Measurements from ENCODE around the gene ERRFI1. TPM values are rescaled to one million over a fixed set of nuclear protein-coding genes. Genes with fewer than 3 reads are reported as not detected.

Gene ERRFI1
- total and polyA plus RNA-seq, 10 of the 15 experiments (the other 5 are each of a cell fraction or from before 2014, with no cell fraction given), result 0.90 to 6.5 (median 3.1) TPM

DNA sequence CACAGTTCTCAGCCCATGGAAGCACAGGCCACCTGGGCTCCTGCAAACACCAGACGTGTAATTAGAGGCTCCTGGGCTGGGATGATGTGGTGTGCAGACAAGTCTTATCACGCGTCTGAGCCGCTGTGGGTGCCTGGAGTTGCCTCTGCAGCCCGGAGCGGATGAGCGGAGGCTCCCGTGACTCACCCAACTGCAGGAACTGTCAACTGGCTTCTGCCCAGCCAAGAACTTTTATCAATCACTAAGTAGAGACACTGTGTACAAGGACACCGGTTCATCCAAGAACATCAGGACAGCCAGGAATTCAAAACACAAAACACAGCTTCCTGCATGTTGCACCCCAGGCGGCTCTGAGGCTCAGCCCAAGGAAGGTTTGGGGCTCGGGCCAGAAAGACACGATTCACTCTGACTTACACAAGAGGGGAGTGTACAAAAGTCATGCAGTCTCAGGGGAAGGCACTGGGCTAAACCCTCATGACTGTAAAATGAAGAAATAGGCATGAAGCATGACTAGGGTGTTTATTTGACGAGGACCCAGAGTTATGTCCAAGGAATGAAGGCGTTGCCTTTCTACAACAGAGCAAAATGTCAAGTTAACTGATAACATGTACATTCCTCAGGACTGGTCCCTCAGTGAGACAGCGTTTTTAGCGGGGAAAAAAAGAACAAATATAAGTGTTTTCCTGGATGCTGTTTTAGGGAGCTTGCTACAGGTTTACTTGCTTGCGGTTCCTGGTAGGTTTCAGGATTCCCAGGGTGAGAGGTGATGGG is 21.1 kb downstream of the ERRFI1 start:
- FAIRE-seq (no peak), ATAC-seq (no peak), DNase-seq (ENCODE audit: low read depth, low spot score) (no peak)
- intact Hi-C loops (cut with micrococcal nuclease; ENCODE audit: unreplicated experiment) (no loop called here), in situ Hi-C loops (cut with MboI) (no loop called here)
- Histone ChIP-seq H3K9ac (ENCODE audit: control insufficient read depth, insufficient read depth, low read length) (no peak overlapping the region), H3K4me1 (ENCODE audit: control insufficient read depth, insufficient read depth, low read length) (no peaks in the 10 kb centered on the region), H3K27ac (ENCODE audit: control insufficient read depth, insufficient read depth) (no peak overlapping the region), H3K36me3 (ENCODE audit: control insufficient read depth in 2 of 2, insufficient read depth in 2 of 2, low read length in 1 of 2) (no peaks in the 10 kb centered on the region), H3K4me3 (no peak overlapping the region), H3K4me2 (ENCODE audit: control insufficient read depth, insufficient read depth) (no peak overlapping the region), H2AFZ (ENCODE audit: control insufficient read depth, low read depth, low read length) (no peak overlapping the region), H3K27me3 (replicated peaks in 1 of 2; ENCODE audit: control insufficient read depth in 2 of 2, insufficient read depth in 2 of 2, low read length in 1 of 2) (no peaks in the 10 kb centered on the region), H3K9me3 (replicated peaks; ENCODE audit: control insufficient read depth, insufficient read depth, low read length) (no peaks in the 10 kb centered on the region), H4K20me1 (ENCODE audit: control insufficient read depth, insufficient read depth) (no peaks in the 10 kb centered on the region), H3K79me2 (ENCODE audit: control insufficient read depth, insufficient read depth, low read length) (no peaks in the 10 kb centered on the region)
- ChIA-PET POLR2A (interaction anchor here (0.6 kb wide), 1 partner anchor 311 kb away, joined by 4 read pairs; no protein-coding TSS in a partner anchor), SMC1A (ENCODE audit: uncharacterized antibody, unreplicated experiment) (interaction anchor here (0.6 to 1.9 kb wide), 2 partner anchors 11 to 26 kb away, joined by 3 to 4 read pairs; no protein-coding TSS in a partner anchor), RAD21 (ENCODE audit: unreplicated experiment) (no interaction called here), CTCF (interaction anchor here (1.2 to 1.3 kb wide), 2 partner anchors 14 to 29 kb away, joined by 4 to 5 read pairs; no protein-coding TSS in a partner anchor)
- 94% methylated on average over 16 of the region's 17 CpGs for WGBS (ENCODE audit: insufficient coverage, insufficient replicate concordance, low lambda C conversion rate, missing lambda C conversion rate)
- no TSS peak for BruUV-seq (replicated peaks)
- no peak for TF ChIP-seq NR2C1 (IDR thresholded peaks at IDR 0.05)
- no peak for TF ChIP-seq EGR1 (IDR thresholded peaks at IDR 0.05; ENCODE audit: borderline replicate concordance in 1 of 2, low read depth in 2 of 2, low read length in 2 of 2)
- TF ChIP-seq, protein P1, sequence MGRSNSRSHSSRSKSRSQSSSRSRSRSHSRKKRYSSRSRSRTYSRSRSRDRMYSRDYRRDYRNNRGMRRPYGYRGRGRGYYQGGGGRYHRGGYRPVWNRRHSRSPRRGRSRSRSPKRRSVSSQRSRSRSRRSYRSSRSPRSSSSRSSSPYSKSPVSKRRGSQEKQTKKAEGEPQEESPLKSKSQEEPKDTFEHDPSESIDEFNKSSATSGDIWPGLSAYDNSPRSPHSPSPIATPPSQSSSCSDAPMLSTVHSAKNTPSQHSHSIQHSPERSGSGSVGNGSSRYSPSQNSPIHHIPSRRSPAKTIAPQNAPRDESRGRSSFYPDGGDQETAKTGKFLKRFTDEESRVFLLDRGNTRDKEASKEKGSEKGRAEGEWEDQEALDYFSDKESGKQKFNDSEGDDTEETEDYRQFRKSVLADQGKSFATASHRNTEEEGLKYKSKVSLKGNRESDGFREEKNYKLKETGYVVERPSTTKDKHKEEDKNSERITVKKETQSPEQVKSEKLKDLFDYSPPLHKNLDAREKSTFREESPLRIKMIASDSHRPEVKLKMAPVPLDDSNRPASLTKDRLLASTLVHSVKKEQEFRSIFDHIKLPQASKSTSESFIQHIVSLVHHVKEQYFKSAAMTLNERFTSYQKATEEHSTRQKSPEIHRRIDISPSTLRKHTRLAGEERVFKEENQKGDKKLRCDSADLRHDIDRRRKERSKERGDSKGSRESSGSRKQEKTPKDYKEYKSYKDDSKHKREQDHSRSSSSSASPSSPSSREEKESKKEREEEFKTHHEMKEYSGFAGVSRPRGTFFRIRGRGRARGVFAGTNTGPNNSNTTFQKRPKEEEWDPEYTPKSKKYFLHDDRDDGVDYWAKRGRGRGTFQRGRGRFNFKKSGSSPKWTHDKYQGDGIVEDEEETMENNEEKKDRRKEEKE (IDR thresholded peaks at IDR 0.05), result no peak
- no peak for TF ChIP-seq SP1 (IDR thresholded peaks at IDR 0.05; ENCODE audit: low read depth, low read length)
- TF ChIP-seq KAT2A (conservative IDR thresholded peaks at IDR 0.05; ENCODE audit: control insufficient read depth, low read depth, low read length), result no peak
- TF ChIP-seq SMAD5 (IDR thresholded peaks at IDR 0.05; ENCODE audit: low read depth), result no peak
- no peak for TF ChIP-seq ASH2L (IDR thresholded peaks at IDR 0.05; ENCODE audit: borderline replicate concordance, low read depth)
- TF ChIP-seq MYB (IDR thresholded peaks at IDR 0.05; ENCODE audit: borderline replicate concordance, low read depth, low read length), result no peak
- TF ChIP-seq, protein P2, sequence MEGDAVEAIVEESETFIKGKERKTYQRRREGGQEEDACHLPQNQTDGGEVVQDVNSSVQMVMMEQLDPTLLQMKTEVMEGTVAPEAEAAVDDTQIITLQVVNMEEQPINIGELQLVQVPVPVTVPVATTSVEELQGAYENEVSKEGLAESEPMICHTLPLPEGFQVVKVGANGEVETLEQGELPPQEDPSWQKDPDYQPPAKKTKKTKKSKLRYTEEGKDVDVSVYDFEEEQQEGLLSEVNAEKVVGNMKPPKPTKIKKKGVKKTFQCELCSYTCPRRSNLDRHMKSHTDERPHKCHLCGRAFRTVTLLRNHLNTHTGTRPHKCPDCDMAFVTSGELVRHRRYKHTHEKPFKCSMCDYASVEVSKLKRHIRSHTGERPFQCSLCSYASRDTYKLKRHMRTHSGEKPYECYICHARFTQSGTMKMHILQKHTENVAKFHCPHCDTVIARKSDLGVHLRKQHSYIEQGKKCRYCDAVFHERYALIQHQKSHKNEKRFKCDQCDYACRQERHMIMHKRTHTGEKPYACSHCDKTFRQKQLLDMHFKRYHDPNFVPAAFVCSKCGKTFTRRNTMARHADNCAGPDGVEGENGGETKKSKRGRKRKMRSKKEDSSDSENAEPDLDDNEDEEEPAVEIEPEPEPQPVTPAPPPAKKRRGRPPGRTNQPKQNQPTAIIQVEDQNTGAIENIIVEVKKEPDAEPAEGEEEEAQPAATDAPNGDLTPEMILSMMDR (IDR thresholded peaks at IDR 0.05 in 2 of 3, conservative IDR thresholded peaks at IDR 0.05 in 1 of 3; ENCODE audit: control insufficient read depth in 2 of 3, extremely low read depth in 1 of 3, insufficient read depth in 1 of 3, low read depth in 3 of 3, low read length in 3 of 3), result no peak
- TF ChIP-seq, protein P3, sequence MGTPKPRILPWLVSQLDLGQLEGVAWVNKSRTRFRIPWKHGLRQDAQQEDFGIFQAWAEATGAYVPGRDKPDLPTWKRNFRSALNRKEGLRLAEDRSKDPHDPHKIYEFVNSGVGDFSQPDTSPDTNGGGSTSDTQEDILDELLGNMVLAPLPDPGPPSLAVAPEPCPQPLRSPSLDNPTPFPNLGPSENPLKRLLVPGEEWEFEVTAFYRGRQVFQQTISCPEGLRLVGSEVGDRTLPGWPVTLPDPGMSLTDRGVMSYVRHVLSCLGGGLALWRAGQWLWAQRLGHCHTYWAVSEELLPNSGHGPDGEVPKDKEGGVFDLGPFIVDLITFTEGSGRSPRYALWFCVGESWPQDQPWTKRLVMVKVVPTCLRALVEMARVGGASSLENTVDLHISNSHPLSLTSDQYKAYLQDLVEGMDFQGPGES (IDR thresholded peaks at IDR 0.05), result no peak
- TF ChIP-seq PML (IDR thresholded peaks at IDR 0.05; ENCODE audit: low read length), result no peak
- no peak for TF ChIP-seq MEF2A (IDR thresholded peaks at IDR 0.05; ENCODE audit: insufficient read depth, low read depth, low read length)
- no peak for TF ChIP-seq STAT3 (IDR thresholded peaks at IDR 0.05; ENCODE audit: low read depth, low read length)
- no peak for TF ChIP-seq LARP7 (IDR thresholded peaks at IDR 0.05)
- no peak for TF ChIP-seq RAD21 (IDR thresholded peaks at IDR 0.05; ENCODE audit: insufficient read depth, low read depth, low read length)

Data from GM12878 (cell line).